K562 (cell line): Measurements from ENCODE around the gene FOXD2. TPM values are rescaled to one million over a fixed set of nuclear protein-coding genes. Genes with fewer than 3 reads are reported as not detected.
A peak's percentile ranks its signal among the peaks of the same experiment; 100 is the strongest.

Experiments used
- ATAC-seq: fragments of 200-7000 bp; cut with Tn5 transposase; 3 replicates; pipeline ENCODE4 v1.9.1; 2020; ENCODE audit warnings: moderate library complexity
- BruUV-seq: library from RNA; stranded (reverse); fragments of 400-500 nt; replicated peaks from 2 replicates; lab custom pipeline; 2021; lab: Mats Ljungman, UMichigan
- CTCF ChIA-PET: fragments of 300-600 bp; formaldehyde crosslinking; extraction: SDS; loops from one replicate; lab custom pipeline; 2021; ENCODE audit warnings: low intra/inter-chr PET ratio; lab: Yijun Ruan, JAX
- POLR2A ChIA-PET: fragments of 300-600, 350-650 bp; sonication (Branson Sonifier 250); formaldehyde crosslinking; extraction: SDS; loops from one replicate; lab custom pipeline; 2021; ENCODE audit warnings: antibody characterized with exemption, inconsistent platforms; lab: Yijun Ruan, JAX
- DNase-seq, 4 experiments: peaks; one replicate each; pipeline versions ENCODE4 v3.0.0 to v3.0.0-alpha.2; 2011 to 2018; ENCODE audit warnings: low spot score in 3 of 4, mixed read lengths in 3 of 4; ENCODE audit errors: extremely low read depth in 1 of 4
- FAIRE-seq: peaks from 2 replicates; lab custom pipeline; 2011; peaks lifted over from hg19 to GRCh38; lab: Jason Lieb, UNC
- H2AFZ ChIP-seq: 2 replicates; pipeline ENCODE4 v1.6.0; 2011; ENCODE audit warnings: low read depth, low read length, control low read depth, inconsistent platforms
- H3K27ac ChIP-seq: fragments of 200-600 bp; 3 replicates; pipeline ENCODE4 v1.8.0; 2011; ENCODE audit warnings: low read depth, mild to moderate bottlenecking, control low read depth, inconsistent platforms, low read length, moderate library complexity, mixed read lengths; ENCODE audit errors: extremely low read depth
- H3K27me3 ChIP-seq, 2 experiments: fragments of 300-600 bp in 1 of 2; 2 replicates in 1 of 2; 3 replicates in 1 of 2; pipeline versions ENCODE4 v1.6.0 to v1.8.0; 2011; ENCODE audit warnings: inconsistent platforms in 2 of 2, low read length in 2 of 2, mild to moderate bottlenecking in 1 of 2, mixed read lengths in 1 of 2, moderate library complexity in 1 of 2; ENCODE audit not compliant: control insufficient read depth in 2 of 2, insufficient read depth in 2 of 2
- H3K36me3 ChIP-seq: fragments of 300-600 bp; 3 replicates; pipeline ENCODE4 v1.8.0; 2011; ENCODE audit warnings: mild to moderate bottlenecking, low read length, inconsistent platforms; ENCODE audit not compliant: control insufficient read depth, insufficient read depth
- H3K4me1 ChIP-seq, 2 experiments: fragments of 200-600 bp in 1 of 2; replicated peaks in 1 of 2; 2 replicates in 1 of 2; 3 replicates in 1 of 2; pipeline versions ENCODE4 v1.5.1 to v1.8.0; 2011; ENCODE audit warnings: inconsistent platforms in 2 of 2, low read length in 2 of 2, mild to moderate bottlenecking in 1 of 2, mixed read lengths in 1 of 2, moderate library complexity in 1 of 2; ENCODE audit not compliant: control insufficient read depth in 2 of 2, insufficient read depth in 2 of 2
- H3K4me2 ChIP-seq: 2 replicates; pipeline ENCODE4 v1.6.1; 2011; ENCODE audit warnings: low read length, control low read depth, inconsistent platforms, mixed read lengths; ENCODE audit not compliant: insufficient read depth
- H3K4me3 ChIP-seq: fragments of 200-600 bp; sonication (generic), shearing (Covaris generic); 2 replicates; pipeline ENCODE4 v1.5.1; 2016; ENCODE audit warnings: control low read depth, inconsistent platforms
- H3K79me2 ChIP-seq: fragments of 200-600 bp; 3 replicates; pipeline ENCODE4 v1.8.0; 2011; ENCODE audit warnings: low read length, inconsistent platforms; ENCODE audit not compliant: control insufficient read depth, insufficient read depth
- H3K9ac ChIP-seq, 2 experiments: 2 replicates each; pipeline versions ENCODE4 v1.6.0 to v1.6.1; 2011; ENCODE audit warnings: low read depth in 2 of 2, low read length in 2 of 2, control low read depth in 1 of 2, inconsistent platforms in 1 of 2, mild to moderate bottlenecking in 1 of 2, mixed read lengths in 1 of 2; ENCODE audit not compliant: insufficient read depth in 1 of 2
- H3K9me1 ChIP-seq: one replicate; pipeline ENCODE4 v1.6.0; 2011; ENCODE audit warnings: inconsistent platforms, mild to moderate bottlenecking, low read length, moderate library complexity; ENCODE audit not compliant: control insufficient read depth, insufficient read depth
- H3K9me3 ChIP-seq: replicated peaks from 2 replicates; pipeline ENCODE4 v1.5.1; 2011; ENCODE audit warnings: low read depth, low read length, inconsistent platforms; ENCODE audit not compliant: control insufficient read depth, insufficient read depth
- H4K20me1 ChIP-seq: replicated peaks from 2 replicates; pipeline ENCODE4 v1.6.1; 2011; ENCODE audit warnings: low read length, inconsistent platforms, mixed read lengths; ENCODE audit not compliant: control insufficient read depth, insufficient read depth
- BCOR ChIP-seq: fragments of 450-650 bp; IDR thresholded peaks from 2 replicates; pipeline ENCODE4 v1.6.1; 2016
- DACH1 ChIP-seq: fragments of 450-650 bp; IDR thresholded peaks from 2 replicates; pipeline ENCODE4 v1.6.1; 2018; ENCODE audit not compliant: partially characterized antibody
- MXI1 ChIP-seq: IDR thresholded peaks from 2 replicates; pipeline ENCODE4 v1.6.1; 2011; ENCODE audit warnings: low read depth, mild to moderate bottlenecking, improper control_type of control experiment, low read length
- MYBL2 ChIP-seq, 2 experiments: fragments of 450-650 bp in 1 of 2; sonication (generic) in 1 of 2; formaldehyde crosslinking in 1 of 2; IDR thresholded peaks; 2 replicates each; pipeline versions ENCODE4 v1.6.1 to v1.8.1; 2017 to 2022; ENCODE audit warnings: borderline replicate concordance in 1 of 2, inconsistent platforms in 1 of 2, low read depth in 1 of 2, mild to moderate bottlenecking in 1 of 2, missing genetic modification reagents in 1 of 2, moderate library complexity in 1 of 2
- PML ChIP-seq: IDR thresholded peaks from 2 replicates; pipeline ENCODE4 v1.6.1; 2012; ENCODE audit warnings: low read length, inconsistent platforms
- RAD51 ChIP-seq: fragments of 450-650 bp; IDR thresholded peaks from 2 replicates; pipeline ENCODE4 v1.7.1; 2016; ENCODE audit warnings: low read depth, mild to moderate bottlenecking, borderline replicate concordance
- RBM25 ChIP-seq: fragments of 200-400 bp; formaldehyde crosslinking; IDR thresholded peaks from 2 replicates; pipeline ENCODE4 v1.6.1; 2018; ENCODE audit warnings: low read length, low read depth, moderate library complexity; ENCODE audit not compliant: severe bottlenecking
- SREBF1 ChIP-seq: fragments of 150-350 bp; IDR thresholded peaks from 2 replicates; pipeline ENCODE4 v1.6.1; 2014; ENCODE audit warnings: antibody characterized with exemption, low read depth, low read length, borderline replicate concordance
- ZFP30 ChIP-seq: fragments of 250-450 bp; sonication (Bioruptor Pico); IDR thresholded peaks from 2 replicates; pipeline ENCODE4 v1.8.0; 2022; ENCODE audit warnings: moderate library complexity, mild to moderate bottlenecking, inconsistent platforms, borderline replicate concordance
- ZNF146 ChIP-seq: IDR thresholded peaks from one replicate; pipeline ENCODE4 v1.6.1; 2018; ENCODE audit warnings: missing compliant biosample characterization; ENCODE audit not compliant: unreplicated experiment
- ZNF696 ChIP-seq: fragments of 250-450 bp; sonication (Bioruptor Pico); conservative IDR thresholded peaks from 2 replicates; pipeline ENCODE4 v1.4.0; 2020; ENCODE audit warnings: mild to moderate bottlenecking, moderate library complexity
- WGBS: fragments of 100-300 bp; shearing (Covaris generic); methylation state at CpG from one replicate; pipeline ENCODE4 v1.1.6; 2016; ENCODE audit warnings: low coverage, mixed read lengths; ENCODE audit not compliant: insufficient coverage; ENCODE audit errors: missing lambda C conversion rate; 5-methylcytosine and 5-hydroxymethylcytosine counted together
- in situ Hi-C: fragments of 300-500 bp; cut with MboI; formaldehyde crosslinking; loops from 4 replicates; pipeline ENCODE4 v1.15.0; 2018; ENCODE audit warnings: inconsistent platforms, mixed read lengths
- intact Hi-C: fragments of 100-400 bp; cut with micrococcal nuclease; formaldehyde crosslinking; loops from 2 replicates; pipeline ENCODE4 v1.14.2; 2022
- polyA plus RNA-seq, 8 experiments: library from polyadenylated mRNA; depleted of rRNA in 4 of 8; stranded (reverse) in 5 of 8; unstranded in 3 of 8; fragments of >200 nt; fragmentation: Nextera tagmentation in 2 of 8; fragmentation: Illumina TruSeq in 1 of 8; extraction: Ambion mirVana in 2 of 8; extraction: Trizol in 1 of 8; gene quantifications; 2 replicates each; pipeline versions ENCODE4 v1.2.1 to v1.2.3, GENCODE V29; 2011 to 2014; ENCODE audit warnings: inconsistent platforms in 1 of 8, missing spikeins in 1 of 8
- total RNA-seq, 7 experiments: library from RNA; depleted of rRNA in 6 of 7; stranded (reverse); fragments of >200 nt in 6 of 7; fragmentation: Illumina TruSeq in 2 of 7; extraction: Trizol in 2 of 7; gene quantifications; 2 replicates each; pipeline versions ENCODE4 v1.2.1 to v1.2.3, GENCODE V29; 2011 to 2021; ENCODE audit warnings: low replicate concordance in 1 of 7
- TF ChIP-seq, protein P1 (sequence below): sonication (generic); formaldehyde crosslinking; IDR thresholded peaks from 2 replicates; pipeline ENCODE4 v1.8.0; 2022; ENCODE audit warnings: missing genetic modification reagents, mild to moderate bottlenecking, moderate library complexity, borderline replicate concordance
- TF ChIP-seq, protein P2 (sequence below): fragments of 450-650 bp; IDR thresholded peaks from 2 replicates; pipeline ENCODE4 v1.6.1; 2016; ENCODE audit warnings: borderline replicate concordance
- TF ChIP-seq, protein P3 (sequence below): sonication (generic); formaldehyde crosslinking; IDR thresholded peaks from 2 replicates; pipeline ENCODE4 v1.8.0; 2022; ENCODE audit warnings: missing genetic modification reagents, mild to moderate bottlenecking, borderline replicate concordance
- TF ChIP-seq, protein P4 (sequence below): fragments of 450-650 bp; IDR thresholded peaks from 2 replicates; pipeline ENCODE4 v1.6.1; 2016; ENCODE audit warnings: antibody characterized with exemption

FOXD2 gene
- total and polyA plus RNA-seq, 9 of the 15 experiments (the other 6 are each of a cell fraction or from before 2014, with no cell fraction given), result 0.06 to 1.2 (median 0.22) TPM

DNA sequence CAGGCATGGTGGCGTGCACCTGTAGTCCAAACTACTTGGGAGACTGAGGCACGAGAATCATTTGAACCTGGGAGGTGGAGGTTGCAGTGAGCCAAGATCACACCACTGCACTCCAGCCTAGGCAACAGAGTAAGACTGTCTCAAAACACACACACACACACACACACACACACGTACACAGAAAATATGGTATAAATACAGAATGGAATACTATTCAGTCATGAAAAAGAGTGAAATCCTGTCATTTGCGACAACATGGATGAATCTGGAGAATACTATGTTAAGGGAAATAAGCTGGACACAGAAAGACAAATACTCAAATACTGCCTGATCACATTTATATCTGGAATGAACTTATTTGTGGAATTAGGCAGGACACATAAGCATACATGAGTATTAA is 18.4 kb downstream of the FOXD2 start:
- H3K27me3 ChIP-seq, result peaks cover 22 to 25% of the 10 kb centered on the region in 2 experiments
- no peak overlapping the region for H3K4me2 ChIP-seq
- 0% methylated on average over 4 of the region's 4 CpGs for WGBS
- H3K4me3 ChIP-seq, result no peak overlapping the region
- in situ Hi-C loops, result no loop called here
- no peaks in the 10 kb centered on the region for H3K9me3 ChIP-seq
- no peak overlapping the region for H3K27ac ChIP-seq
- no peak overlapping the region for H2AFZ ChIP-seq
- CTCF ChIA-PET, result no interaction called here
- intact Hi-C loops, result no loop called here
- H3K4me1 ChIP-seq, result no peaks in the 10 kb centered on the region
- H3K9me1 ChIP-seq, result no peaks in the 10 kb centered on the region
- POLR2A ChIA-PET, result no interaction called here
- DNase-seq, result no peak
- H3K79me2 ChIP-seq, result no peaks in the 10 kb centered on the region
- no peak overlapping the region for H3K9ac ChIP-seq
- no peaks in the 10 kb centered on the region for H3K36me3 ChIP-seq
- no peak for FAIRE-seq
- TF ChIP-seq, protein P1, sequence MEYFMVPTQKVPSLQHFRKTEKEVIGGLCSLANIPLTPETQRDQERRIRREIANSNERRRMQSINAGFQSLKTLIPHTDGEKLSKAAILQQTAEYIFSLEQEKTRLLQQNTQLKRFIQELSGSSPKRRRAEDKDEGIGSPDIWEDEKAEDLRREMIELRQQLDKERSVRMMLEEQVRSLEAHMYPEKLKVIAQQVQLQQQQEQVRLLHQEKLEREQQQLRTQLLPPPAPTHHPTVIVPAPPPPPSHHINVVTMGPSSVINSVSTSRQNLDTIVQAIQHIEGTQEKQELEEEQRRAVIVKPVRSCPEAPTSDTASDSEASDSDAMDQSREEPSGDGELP, result no peak
- TF ChIP-seq ZFP30 (CRISPR knock-in tag), result no peak
- peak; percentile 52 for TF ChIP-seq RBM25
- TF ChIP-seq ZNF146 (CRISPR knock-in tag), result peak; percentile 85
- TF ChIP-seq DACH1, result no peak
- TF ChIP-seq, protein P2, sequence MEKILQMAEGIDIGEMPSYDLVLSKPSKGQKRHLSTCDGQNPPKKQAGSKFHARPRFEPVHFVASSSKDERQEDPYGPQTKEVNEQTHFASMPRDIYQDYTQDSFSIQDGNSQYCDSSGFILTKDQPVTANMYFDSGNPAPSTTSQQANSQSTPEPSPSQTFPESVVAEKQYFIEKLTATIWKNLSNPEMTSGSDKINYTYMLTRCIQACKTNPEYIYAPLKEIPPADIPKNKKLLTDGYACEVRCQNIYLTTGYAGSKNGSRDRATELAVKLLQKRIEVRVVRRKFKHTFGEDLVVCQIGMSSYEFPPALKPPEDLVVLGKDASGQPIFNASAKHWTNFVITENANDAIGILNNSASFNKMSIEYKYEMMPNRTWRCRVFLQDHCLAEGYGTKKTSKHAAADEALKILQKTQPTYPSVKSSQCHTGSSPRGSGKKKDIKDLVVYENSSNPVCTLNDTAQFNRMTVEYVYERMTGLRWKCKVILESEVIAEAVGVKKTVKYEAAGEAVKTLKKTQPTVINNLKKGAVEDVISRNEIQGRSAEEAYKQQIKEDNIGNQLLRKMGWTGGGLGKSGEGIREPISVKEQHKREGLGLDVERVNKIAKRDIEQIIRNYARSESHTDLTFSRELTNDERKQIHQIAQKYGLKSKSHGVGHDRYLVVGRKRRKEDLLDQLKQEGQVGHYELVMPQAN, result no peak
- peak; percentile 62; the same call in 1 of the 2 replicates for TF ChIP-seq BCOR
- TF ChIP-seq MYBL2 (IDR thresholded peaks at IDR 0.05; ENCODE audit: low read depth), result no peak
- TF ChIP-seq MYBL2 (CRISPR knock-in tag; IDR thresholded peaks at IDR 0.05; ENCODE audit: borderline replicate concordance), result no peak
- TF ChIP-seq, protein P3, sequence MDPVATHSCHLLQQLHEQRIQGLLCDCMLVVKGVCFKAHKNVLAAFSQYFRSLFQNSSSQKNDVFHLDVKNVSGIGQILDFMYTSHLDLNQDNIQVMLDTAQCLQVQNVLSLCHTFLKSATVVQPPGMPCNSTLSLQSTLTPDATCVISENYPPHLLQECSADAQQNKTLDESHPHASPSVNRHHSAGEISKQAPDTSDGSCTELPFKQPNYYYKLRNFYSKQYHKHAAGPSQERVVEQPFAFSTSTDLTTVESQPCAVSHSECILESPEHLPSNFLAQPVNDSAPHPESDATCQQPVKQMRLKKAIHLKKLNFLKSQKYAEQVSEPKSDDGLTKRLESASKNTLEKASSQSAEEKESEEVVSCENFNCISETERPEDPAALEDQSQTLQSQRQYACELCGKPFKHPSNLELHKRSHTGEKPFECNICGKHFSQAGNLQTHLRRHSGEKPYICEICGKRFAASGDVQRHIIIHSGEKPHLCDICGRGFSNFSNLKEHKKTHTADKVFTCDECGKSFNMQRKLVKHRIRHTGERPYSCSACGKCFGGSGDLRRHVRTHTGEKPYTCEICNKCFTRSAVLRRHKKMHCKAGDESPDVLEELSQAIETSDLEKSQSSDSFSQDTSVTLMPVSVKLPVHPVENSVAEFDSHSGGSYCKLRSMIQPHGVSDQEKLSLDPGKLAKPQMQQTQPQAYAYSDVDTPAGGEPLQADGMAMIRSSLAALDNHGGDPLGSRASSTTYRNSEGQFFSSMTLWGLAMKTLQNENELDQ (CRISPR knock-in tag), result no peak
- TF ChIP-seq, protein P4, sequence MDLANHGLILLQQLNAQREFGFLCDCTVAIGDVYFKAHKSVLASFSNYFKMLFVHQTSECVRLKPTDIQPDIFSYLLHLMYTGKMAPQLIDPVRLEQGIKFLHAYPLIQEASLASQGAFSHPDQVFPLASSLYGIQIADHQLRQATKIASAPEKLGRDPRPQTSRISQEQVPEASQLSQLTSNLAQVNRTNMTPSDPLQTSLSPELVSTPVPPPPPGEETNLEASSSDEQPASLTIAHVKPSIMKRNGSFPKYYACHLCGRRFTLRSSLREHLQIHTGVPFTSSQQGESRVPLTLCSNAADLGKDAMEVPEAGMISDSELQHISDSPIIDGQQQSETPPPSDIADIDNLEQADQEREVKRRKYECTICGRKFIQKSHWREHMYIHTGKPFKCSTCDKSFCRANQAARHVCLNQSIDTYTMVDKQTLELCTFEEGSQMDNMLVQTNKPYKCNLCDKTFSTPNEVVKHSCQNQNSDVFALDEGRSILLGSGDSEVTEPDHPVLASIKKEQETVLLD, result no peak
- no peak for TF ChIP-seq SREBF1
- no peak for TF ChIP-seq ZNF696 (CRISPR knock-in tag)
- TF ChIP-seq PML, result no peak
- no peak for TF ChIP-seq RAD51
- no peak for TF ChIP-seq MXI1
- ATAC-seq, result no peak
- no TSS peak for BruUV-seq
- H4K20me1 ChIP-seq, result 0 out of 2 replicates have a peak, but pooled peaks cover 2% of the 10 kb centered on the region
